Keratinocyte (primary cell): ENCODE results near the gene FMNL2.
"Not testable (repeated sequence)": the region's sequence is repeated elsewhere in the genome, so short reads cannot be mapped to it uniquely, and the experiment has no call there.

Source experiments
- EZH2 ChIP-seq: IDR thresholded peaks from one replicate; pipeline ENCODE4 v1.6.1; 2012; ENCODE audit warnings: inconsistent platforms, mild to moderate bottlenecking, low read length, moderate library complexity
- TF ChIP-seq, protein P1 (sequence below), 3 experiments: IDR thresholded peaks in 1 of 3; conservative IDR thresholded peaks in 1 of 3; optimal IDR thresholded peaks in 1 of 3; 2 replicates in 2 of 3; 3 replicates in 1 of 3; pipeline versions ENCODE3 to v1.5.1; 2011; ENCODE audit warnings: low read length in 3 of 3, mild to moderate bottlenecking in 3 of 3, moderate library complexity in 2 of 3, control low read depth in 1 of 3, inconsistent platforms in 1 of 3; ENCODE audit not compliant: insufficient read depth in 2 of 3; ENCODE audit errors: extremely low read depth in 1 of 3

GRCh38 chr2:152522446-152522845 lies 187.5 kb downstream of the FMNL2 start:
- TF ChIP-seq, protein P1, sequence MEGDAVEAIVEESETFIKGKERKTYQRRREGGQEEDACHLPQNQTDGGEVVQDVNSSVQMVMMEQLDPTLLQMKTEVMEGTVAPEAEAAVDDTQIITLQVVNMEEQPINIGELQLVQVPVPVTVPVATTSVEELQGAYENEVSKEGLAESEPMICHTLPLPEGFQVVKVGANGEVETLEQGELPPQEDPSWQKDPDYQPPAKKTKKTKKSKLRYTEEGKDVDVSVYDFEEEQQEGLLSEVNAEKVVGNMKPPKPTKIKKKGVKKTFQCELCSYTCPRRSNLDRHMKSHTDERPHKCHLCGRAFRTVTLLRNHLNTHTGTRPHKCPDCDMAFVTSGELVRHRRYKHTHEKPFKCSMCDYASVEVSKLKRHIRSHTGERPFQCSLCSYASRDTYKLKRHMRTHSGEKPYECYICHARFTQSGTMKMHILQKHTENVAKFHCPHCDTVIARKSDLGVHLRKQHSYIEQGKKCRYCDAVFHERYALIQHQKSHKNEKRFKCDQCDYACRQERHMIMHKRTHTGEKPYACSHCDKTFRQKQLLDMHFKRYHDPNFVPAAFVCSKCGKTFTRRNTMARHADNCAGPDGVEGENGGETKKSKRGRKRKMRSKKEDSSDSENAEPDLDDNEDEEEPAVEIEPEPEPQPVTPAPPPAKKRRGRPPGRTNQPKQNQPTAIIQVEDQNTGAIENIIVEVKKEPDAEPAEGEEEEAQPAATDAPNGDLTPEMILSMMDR (optimal IDR thresholded peaks at IDR 0.05 in 1 of 3, IDR thresholded peaks at IDR 0.05 in 1 of 3, conservative IDR thresholded peaks at IDR 0.05 in 1 of 3; ENCODE audit: extremely low read depth in 1 of 3, insufficient read depth in 2 of 3, low read length in 3 of 3): not testable (repeated sequence)
- not testable (repeated sequence) for TF ChIP-seq EZH2
